IPS DF 4.7 (cell line): ENCODE results near the gene SLC8B1.

Experiments used
- DNase-seq: peaks from one replicate; pipeline ENCODE4 v3.0.0-alpha.2; 2013; ENCODE audit warnings: low spot score; ENCODE audit errors: extremely low read depth

Gene SLC8B1

GRCh38 chr12:113334786-113335539, at the start of gene SLC8B1:
SLC8B1 (minus strand) TSS chr12:113335109; CDS start chr12:113332878, 2,231 bp downstream.
- no peak for DNase-seq

DNA sequence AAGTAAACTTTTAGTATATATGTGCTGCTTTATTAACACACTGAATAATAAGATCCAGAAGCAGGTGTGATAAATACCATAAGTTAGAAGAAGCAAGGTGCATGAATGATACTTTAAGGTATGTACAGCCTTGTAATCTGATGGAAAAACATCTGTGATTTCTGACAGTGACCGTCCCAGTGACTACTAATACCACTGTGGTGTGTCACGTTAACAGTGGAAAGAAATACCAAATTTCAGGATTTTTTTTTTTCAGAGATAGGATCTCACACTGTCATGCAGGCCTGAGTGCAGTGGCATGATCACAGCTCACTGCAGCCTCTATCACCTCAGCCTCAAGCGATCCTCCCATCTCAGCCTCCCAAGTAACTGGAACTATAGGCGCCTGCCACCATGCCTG, 47.3 kb upstream of the SLC8B1 start:
- DNase-seq = no peak

GRCh38 chr12:113381220-113381619, 46.3 kb upstream of the SLC8B1 start:
- DNase-seq = no peak

- no peak for DNase-seq
Measured at GRCh38 chr12:113378291-113378690, 43.4 kb upstream of the SLC8B1 start.

DNA sequence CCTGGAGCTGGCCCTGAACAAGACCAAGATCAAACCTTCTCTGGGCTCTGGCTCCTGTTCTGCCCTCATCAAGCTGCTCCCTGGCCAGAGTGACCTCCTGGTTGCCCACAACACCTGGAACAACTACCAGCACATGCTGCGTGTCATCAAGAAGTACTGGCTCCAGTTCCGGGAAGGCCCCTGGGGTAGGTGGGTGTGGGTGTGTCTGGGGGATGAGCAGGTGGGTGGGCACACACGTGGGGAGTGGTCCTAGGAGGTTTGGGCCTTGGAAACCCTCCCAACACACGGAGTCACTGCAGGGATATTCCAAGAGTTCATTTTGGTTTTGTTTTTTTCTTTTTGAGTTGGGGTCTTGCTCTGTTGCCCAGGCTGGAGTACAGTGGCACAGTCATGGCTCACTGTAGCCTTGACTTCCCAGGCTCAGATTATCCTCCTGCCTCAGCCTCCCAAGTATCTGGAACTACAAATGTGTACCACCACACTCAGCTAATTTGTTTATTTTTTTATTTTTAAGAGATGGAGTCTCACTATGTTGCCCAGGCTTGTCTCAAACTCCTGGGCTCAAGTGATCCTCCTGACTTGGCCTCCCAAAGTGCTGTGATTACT, 40.0 kb upstream of the SLC8B1 start:
- no peak for DNase-seq

- DNase-seq = no peak
Measured at GRCh38 chr12:113373969-113374368, 39.1 kb upstream of the SLC8B1 start.

DNA sequence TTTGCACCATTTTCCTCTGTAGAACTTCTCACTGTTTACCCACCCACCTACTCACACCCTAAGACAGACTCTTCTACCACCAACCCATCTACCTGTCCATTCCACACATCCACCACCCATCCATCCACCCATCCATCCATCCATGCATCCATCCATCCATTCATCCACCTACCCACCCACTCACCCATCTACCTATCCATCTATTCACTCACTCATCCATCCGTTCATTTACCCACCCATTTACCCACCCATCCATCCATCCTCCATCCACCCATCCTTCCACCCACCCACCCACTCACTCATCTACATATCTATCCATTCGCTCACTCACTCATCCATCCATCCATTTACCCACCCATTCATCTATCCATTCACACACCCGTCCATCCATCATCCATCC, 38.5 kb upstream of the SLC8B1 start:
- DNase-seq = no peak

GRCh38 chr12:113372371-113372770, 37.5 kb upstream of the SLC8B1 start:
- no peak for DNase-seq

DNA sequence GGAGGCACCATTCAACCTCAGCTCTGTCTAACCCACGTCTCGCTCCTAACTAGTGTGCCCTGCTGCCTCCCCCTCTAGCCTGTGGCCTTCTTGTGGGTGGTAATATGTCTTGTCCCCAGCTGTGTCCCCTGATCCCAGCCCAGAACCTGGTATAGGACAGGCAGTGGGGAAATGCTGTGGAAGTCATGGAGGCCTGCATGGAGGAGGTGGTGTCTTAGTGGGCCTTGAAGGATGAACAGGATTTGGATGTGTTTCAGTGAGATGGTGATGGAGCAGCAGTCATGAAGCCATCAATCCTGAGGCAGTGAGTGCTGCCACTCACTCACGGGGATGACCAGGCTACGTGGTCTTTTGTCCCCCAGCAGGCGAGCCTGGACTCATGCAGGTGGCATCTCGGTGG, 36.9 kb upstream of the SLC8B1 start:
- DNase-seq = no peak

DNA sequence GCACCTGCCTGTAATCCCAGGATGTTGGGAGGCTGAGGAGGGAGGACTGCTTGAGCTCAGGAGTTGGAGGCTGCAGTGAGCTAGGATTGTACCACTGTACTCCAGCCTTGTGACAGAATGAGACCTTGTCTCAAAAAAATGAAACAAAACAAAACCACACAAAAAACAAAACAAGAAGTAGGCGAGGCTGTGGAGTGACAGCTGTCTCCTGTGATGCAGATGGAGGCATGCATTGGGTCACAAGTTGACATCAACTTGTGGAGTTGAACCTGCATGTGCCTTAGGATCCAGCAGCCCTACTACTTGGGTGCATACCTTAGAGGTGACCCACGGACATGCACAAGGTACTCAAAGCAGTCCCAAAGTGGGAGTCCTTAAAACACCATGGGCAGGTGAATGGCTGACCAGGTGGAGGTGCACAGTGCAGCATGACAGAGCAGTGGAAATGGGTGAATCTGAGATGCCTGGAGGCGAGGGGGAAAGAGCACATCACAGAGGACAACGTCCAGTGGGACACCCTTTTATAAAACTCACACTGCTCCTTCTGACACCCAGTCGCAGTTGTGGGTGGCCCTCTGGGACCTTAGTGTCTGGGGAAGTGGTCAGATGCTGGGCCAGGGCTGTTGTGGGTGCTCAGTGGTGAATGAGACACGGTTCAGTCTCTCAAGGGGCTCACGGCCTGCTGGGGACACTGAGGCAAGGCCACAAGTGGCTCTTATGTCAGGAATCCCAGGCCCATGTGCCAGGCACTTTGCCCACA, 36.2 kb upstream of the SLC8B1 start:
- DNase-seq = no peak

GRCh38 chr12:113369391-113369985, 34.6 kb upstream of the SLC8B1 start:
- DNase-seq = no peak

DNA sequence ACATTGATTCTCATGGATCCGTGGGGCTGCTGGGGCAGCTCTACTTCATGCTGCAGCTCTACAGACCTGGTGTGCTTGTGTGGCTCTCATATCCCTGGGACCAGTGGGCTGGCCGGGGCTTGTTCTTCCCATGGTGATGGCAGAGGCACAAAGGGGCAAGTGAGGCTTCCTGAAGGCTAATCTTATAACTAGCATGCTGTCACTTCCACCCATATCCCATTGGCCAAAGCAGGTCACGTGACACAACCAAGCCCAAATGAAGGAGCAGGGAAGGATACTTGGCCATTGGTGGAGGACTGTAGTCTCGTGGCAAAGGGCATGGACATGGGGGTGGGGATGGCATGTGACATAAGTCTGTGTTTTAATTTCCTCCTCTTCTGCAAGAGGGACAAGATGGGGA, 33.4 kb upstream of the SLC8B1 start:
- no peak for DNase-seq

DNA sequence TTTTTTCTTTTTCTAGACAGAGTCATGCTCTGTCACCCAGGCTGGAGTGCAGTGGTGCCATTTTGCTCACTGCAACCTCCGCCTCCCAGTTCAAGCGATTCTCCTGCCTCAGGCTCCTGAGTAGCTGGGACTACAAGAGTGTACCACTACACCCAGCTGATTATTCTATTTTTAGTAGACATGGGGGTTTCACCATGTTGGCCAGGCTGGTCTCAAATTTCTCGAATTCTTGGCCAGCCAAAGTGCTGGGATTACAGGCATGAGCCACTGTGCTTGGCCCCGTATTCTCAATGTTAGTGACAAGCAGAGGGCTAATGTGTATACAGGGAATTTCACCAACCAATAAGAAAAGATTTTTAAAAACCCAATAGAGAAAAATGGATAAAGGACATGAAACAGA, 31.9 kb upstream of the SLC8B1 start:
- no peak for DNase-seq

- no peak for DNase-seq
Measured at GRCh38 chr12:113365639-113366395, 30.9 kb upstream of the SLC8B1 start.

DNA sequence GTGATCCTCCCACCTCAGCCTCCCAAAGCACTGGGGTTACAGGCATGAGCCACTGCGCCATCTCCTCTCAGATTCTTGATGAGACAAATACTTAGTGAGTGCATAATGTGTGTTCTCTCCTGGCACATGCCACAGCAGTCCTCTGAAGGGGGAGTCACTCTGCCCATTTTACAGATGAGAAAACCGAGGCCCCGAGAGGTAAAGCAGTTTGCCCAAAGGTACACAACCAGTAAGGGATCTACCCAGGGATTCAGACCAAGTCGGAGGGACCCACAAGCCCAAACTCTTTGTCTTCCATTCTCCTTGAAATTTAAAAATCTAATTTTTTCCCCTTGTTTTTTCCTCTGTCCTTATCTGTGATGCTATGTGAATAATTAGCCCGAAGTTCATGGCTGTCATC, 29.8 kb upstream of the SLC8B1 start:
- DNase-seq = no peak

DNA sequence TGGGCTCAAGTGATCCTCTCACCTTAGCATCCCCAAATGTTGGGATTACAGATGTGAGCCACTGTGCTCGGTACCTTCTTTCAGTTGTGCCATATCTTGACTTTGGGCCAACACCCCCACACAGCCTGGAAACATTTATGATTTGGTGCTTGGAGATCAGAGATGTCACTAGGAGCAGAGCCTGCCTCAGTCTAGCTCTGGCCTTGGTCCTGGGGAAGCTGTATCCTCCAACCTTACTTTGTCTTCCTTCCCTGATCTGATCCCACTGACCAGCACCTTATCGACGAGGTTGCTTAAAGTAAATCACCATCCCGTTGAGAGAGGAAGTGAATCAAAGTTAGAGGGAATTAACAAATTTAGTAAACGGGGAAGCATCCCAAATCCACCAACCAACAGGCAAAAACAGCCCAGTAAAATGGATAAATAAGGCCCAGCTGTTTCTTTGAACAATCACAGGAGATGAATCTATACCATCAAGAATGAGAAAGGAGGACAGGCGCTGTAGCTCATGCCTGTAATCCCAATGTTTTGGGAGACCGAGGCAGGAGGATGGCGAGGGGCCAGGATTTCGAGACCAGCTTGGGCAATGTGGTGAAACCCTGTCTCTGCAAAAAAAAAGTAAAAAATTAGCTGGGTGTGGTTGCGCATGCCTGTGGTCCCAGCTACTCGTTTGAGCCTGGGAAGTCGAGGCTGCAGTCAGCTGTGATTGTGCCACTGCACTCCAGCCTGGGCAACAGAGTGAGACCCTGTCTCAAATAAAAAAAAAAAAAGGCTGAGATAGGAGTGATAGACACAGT, 26.9 kb upstream of the SLC8B1 start:
- no peak for DNase-seq

DNA sequence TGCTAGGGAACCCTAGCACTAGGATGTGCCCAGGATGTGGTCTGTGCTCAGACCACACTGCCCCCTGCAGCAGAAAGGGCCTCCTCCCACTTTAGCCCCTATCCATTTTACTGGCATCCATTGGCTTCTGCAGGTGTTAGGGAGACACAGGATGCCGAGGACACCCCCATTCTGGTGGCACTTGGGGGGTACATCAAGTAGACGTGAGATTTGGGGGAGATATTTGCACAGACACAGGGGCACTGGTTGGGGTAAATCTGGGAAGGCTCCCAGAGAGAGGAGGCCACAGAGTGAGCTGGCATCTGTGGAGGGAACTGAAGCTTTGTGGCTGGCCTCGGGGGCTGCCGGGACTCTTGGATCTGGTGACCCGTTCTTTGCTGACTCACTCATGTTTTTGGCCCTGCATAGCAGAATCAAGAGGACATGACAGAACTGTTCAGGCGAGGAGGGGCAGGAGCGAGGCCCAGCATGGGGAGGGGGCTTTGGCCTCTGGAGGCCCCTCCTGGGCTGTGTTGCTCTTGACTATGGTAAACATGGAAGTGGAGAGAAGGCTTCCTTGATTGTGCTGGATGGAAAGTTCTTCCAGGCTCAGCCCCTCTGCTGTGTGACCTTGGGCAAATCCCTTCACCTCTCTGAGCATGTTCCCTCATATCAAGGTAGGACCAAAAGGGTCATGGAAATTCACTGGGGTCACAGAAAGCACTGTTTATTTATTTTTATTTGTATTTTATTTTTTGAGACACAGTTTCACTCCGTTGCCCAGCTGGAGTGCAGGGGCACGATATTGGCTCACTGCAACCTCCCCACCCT, 25.2 kb upstream of the SLC8B1 start:
- no peak for DNase-seq

DNA sequence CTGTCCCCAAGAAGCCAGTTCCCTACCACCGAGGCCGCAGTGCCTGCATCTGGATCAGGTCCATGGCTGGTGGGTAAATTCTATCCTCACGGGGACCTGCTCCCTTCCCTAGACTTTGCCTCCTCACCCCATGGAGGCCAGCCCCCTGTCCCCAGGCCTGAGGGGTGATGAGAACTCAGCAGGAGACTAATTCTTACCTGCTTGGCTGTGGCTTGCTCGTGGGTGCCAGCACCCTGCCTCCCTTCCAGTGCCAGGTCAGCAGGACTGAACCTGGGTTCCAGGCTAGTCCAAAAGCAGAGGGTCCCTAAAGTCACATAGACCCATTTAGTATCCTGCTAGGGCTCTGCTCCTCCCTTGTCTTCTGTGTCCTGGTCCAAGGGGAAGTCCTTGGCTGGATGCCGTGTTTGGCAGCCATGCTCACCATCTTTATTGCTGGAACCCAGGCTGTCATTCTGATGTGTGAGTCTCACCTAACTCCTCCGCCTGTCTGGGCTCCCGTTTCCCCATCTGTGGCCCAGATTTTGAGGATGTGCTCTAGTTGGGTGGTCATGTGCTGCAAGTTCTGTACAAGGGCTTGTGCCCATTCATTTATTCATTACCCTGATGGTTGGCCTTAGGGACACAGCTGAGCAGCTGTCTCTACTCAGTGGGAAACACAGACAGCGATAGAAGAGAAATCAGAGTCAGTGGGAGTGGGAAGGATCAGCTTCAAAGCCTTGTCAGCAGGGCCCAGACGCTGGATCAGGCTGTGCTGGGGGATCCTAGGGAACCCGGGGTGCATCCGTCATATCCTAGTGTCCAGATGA, 24.4 kb upstream of the SLC8B1 start:
- DNase-seq = no peak
